GM23338 (cell line): ENCODE measurements around the gene PPM1E.

ENCODE experiments used
- CREB1 ChIP-seq: fragments of 250-450 bp; sonication (Bioruptor Pico); IDR thresholded peaks from 2 replicates; pipeline ENCODE4 v1.5.0; 2020; ENCODE audit warnings: low read depth, mild to moderate bottlenecking, moderate library complexity
- CTCF ChIP-seq, 2 experiments: fragments of 200-600 bp in 1 of 2; sonication (generic) in 1 of 2; conservative IDR thresholded peaks; 2 replicates each; pipeline versions ENCODE4 v1.5.1 to v1.6.1; 2016 to 2017; ENCODE audit warnings: antibody characterized with exemption in 2 of 2, low read depth in 2 of 2, mild to moderate bottlenecking in 2 of 2, moderate library complexity in 1 of 2
- EZH2 ChIP-seq: fragments of 200-600 bp; sonication (generic); IDR thresholded peaks from one replicate; pipeline ENCODE4 v1.8.0; 2017; ENCODE audit warnings: antibody characterized with exemption, mild to moderate bottlenecking, low read depth; ENCODE audit not compliant: unreplicated experiment
- EZH2phosphoT487 ChIP-seq: fragments of 200-600 bp; sonication (generic); IDR thresholded peaks from one replicate; pipeline ENCODE4 v1.8.1; 2018; ENCODE audit warnings: antibody characterized with exemption; ENCODE audit not compliant: unreplicated experiment
- POLR2AphosphoS5 ChIP-seq: IDR thresholded peaks from 2 replicates; pipeline ENCODE4 v1.6.1; 2016; ENCODE audit warnings: antibody characterized with exemption, low read depth

GRCh38 chr17:58989629-58990028 lies 234.0 kb downstream of the PPM1E start:
- no peak for TF ChIP-seq CTCF (conservative IDR thresholded peaks at IDR 0.05; ENCODE audit: low read depth in 2 of 2)
- no peak for TF ChIP-seq CREB1 (CRISPR knock-in tag)
- no peak for TF ChIP-seq EZH2phosphoT487
- TF ChIP-seq POLR2AphosphoS5, result no peak
- TF ChIP-seq EZH2, result no peak
